ENCODE data around the gene MGAM2.

GRCh38 chr7:142104550-142105527 is 6.7 kb upstream of the MGAM2 start:
- TF ChIP-seq CTCF (conservative IDR thresholded peaks at IDR 0.05; ENCODE audit: low read depth, low read length) = no peak
- no peak for TF ChIP-seq BHLHE40 (IDR thresholded peaks at IDR 0.05; ENCODE audit: low read depth, low read length)
- TF ChIP-seq POLR2A (IDR thresholded peaks at IDR 0.05; ENCODE audit: low read depth, low read length) = no peak
- no peak for TF ChIP-seq ELK1 (IDR thresholded peaks at IDR 0.05; ENCODE audit: borderline replicate concordance, low read depth, low read length)
- TF ChIP-seq RAD21 (IDR thresholded peaks at IDR 0.05; ENCODE audit: low read length) = no peak
- TF ChIP-seq USF2 (IDR thresholded peaks at IDR 0.05; ENCODE audit: low read depth, low read length) = no peak
- TF ChIP-seq CEBPB (IDR thresholded peaks at IDR 0.05; ENCODE audit: low read depth, low read length) = no peak
- no peak for TF ChIP-seq MAFK (IDR thresholded peaks at IDR 0.05; ENCODE audit: low read depth, low read length)
- no peak for TF ChIP-seq RFX5 (IDR thresholded peaks at IDR 0.05; ENCODE audit: low read depth, low read length)
- no peak for TF ChIP-seq RCOR1 (IDR thresholded peaks at IDR 0.05; ENCODE audit: insufficient replicate concordance, low read length)

Data from IMR-90 (cell line).